ENCODE results near the gene SNCAIP.

- TF ChIP-seq CTCF (IDR thresholded peaks at IDR 0.05) (no peak), POLR2AphosphoS5 (IDR thresholded peaks at IDR 0.05) (no peak), EP300 (IDR thresholded peaks at IDR 0.05) (no peak)
These were observed 150.4 kb downstream of the SNCAIP start for GRCh38 chr5:122462486-122462885.

Data from stomach (tissue), 4 donors.